Measurements from ENCODE around the gene JOSD1. TPM values are rescaled to one million over a fixed set of nuclear protein-coding genes. Genes with fewer than 3 reads are reported as not detected.

The JOSD1 gene
- total RNA-seq, 2 donors from 2014 or later = 70.0 to 79.0 TPM

GRCh38 chr22:38724926-38725571 lies 24.3 kb upstream of the JOSD1 start:
- no peaks in the 10 kb centered on the region for H3K9me3 Mint-ChIP-seq
- ATAC-seq (peak; percentile 24 to 50), DNase-seq (ENCODE audit: low spot score in 2 of 2) (peak in 1 of 2 donors; percentile 38)
- peaks cover 17 to 20% of the 10 kb centered on the region in 2 donors for H3K36me3 Mint-ChIP-seq
- peak overlapping the region; percentile 1 to 84 for H3K27ac Mint-ChIP-seq

GRCh38 chr22:38724176-38724575 lies 23.4 kb upstream of the JOSD1 start:
- DNase-seq (ENCODE audit: low spot score in 2 of 2) (no peak), ATAC-seq (no peak)
- Mint-ChIP-seq H3K27ac (peak overlapping the region in 1 of 2 donors; percentile 55), H3K36me3 (peaks cover 17 to 19% of the 10 kb centered on the region in 2 donors), H3K9me3 (no peaks in the 10 kb centered on the region)

GRCh38 chr22:38721551-38721950 lies 20.8 kb upstream of the JOSD1 start:
- ATAC-seq (no peak), DNase-seq (ENCODE audit: low spot score in 2 of 2) (no peak)
- Mint-ChIP-seq H3K36me3 (peaks cover 17 to 25% of the 10 kb centered on the region in 2 donors), H3K9me3 (no peaks in the 10 kb centered on the region), H3K27ac (peak overlapping the region in 1 of 2 donors; percentile 55)

GRCh38 chr22:38720350-38720749 lies 19.6 kb upstream of the JOSD1 start:
- no peak for ATAC-seq
- H3K36me3 Mint-ChIP-seq = peaks cover 14 to 25% of the 10 kb centered on the region in 2 donors

GRCh38 chr22:38719196-38719595 lies 18.5 kb upstream of the JOSD1 start:
- H3K27ac Mint-ChIP-seq = no peak overlapping the region
- no peak for DNase-seq (ENCODE audit: low spot score in 2 of 2)
- no peaks in the 10 kb centered on the region for H3K9me3 Mint-ChIP-seq
- ATAC-seq = no peak
- peaks cover 8 to 18% of the 10 kb centered on the region in 2 donors for H3K36me3 Mint-ChIP-seq

More at GRCh38 chr22:38720350-38720749, 19.6 kb upstream of the JOSD1 start:
- DNase-seq (ENCODE audit: low spot score in 2 of 2) = no peak
- no peaks in the 10 kb centered on the region for H3K9me3 Mint-ChIP-seq
- H3K27ac Mint-ChIP-seq = no peak overlapping the region

GRCh38 chr22:38718414-38718813 lies 17.7 kb upstream of the JOSD1 start:
- H3K36me3 Mint-ChIP-seq = peaks cover 6 to 15% of the 10 kb centered on the region in 2 donors
- DNase-seq (ENCODE audit: low spot score in 2 of 2) (no peak), ATAC-seq (peak in 1 of 2 donors; percentile 69)
- peak overlapping the region in 1 of 2 donors; percentile 32 for H3K27ac Mint-ChIP-seq
- no peaks in the 10 kb centered on the region for H3K9me3 Mint-ChIP-seq

- DNase-seq (ENCODE audit: low spot score in 2 of 2) (no peak), ATAC-seq (no peak)
- H3K9me3 Mint-ChIP-seq = no peaks in the 10 kb centered on the region
- peak overlapping the region; percentile 75 to 90 for H3K27ac Mint-ChIP-seq
- peaks cover 6 to 15% of the 10 kb centered on the region in 2 donors for H3K36me3 Mint-ChIP-seq
Measured at GRCh38 chr22:38717244-38717643, 16.5 kb upstream of the JOSD1 start.

GRCh38 chr22:38716826-38717225 lies 16.1 kb upstream of the JOSD1 start:
- Mint-ChIP-seq H3K9me3 (no peaks in the 10 kb centered on the region), H3K36me3 (peaks cover 6 to 15% of the 10 kb centered on the region in 2 donors), H3K27ac (peak overlapping the region in 1 of 2 donors; percentile 75)
- DNase-seq (ENCODE audit: low spot score in 2 of 2) (no peak), ATAC-seq (no peak)

- Mint-ChIP-seq H3K9me3 (no peaks in the 10 kb centered on the region), H3K36me3 (peaks cover under 1 to 12% of the 10 kb centered on the region in 2 donors), H3K27ac (peak overlapping the region; percentile 39 to 75)
- no peak for ATAC-seq
- no peak for DNase-seq (ENCODE audit: low spot score in 2 of 2)
Measured at GRCh38 chr22:38716271-38716670, 15.5 kb upstream of the JOSD1 start.

GRCh38 chr22:38715852-38716251 lies 15.1 kb upstream of the JOSD1 start:
- Mint-ChIP-seq H3K9me3 (no peaks in the 10 kb centered on the region), H3K27ac (peak overlapping the region; percentile 75 to 81), H3K36me3 (peaks cover 0 to 16% of the 10 kb centered on the region in 2 donors)
- no peak for DNase-seq (ENCODE audit: low spot score in 2 of 2)
- ATAC-seq = no peak

- DNase-seq (ENCODE audit: low spot score in 2 of 2) = no peak
- ATAC-seq = no peak
- Mint-ChIP-seq H3K36me3 (peaks cover 0 to 22% of the 10 kb centered on the region in 2 donors), H3K9me3 (no peaks in the 10 kb centered on the region), H3K27ac (peak overlapping the region; percentile 38 to 75)
Measured at GRCh38 chr22:38715176-38715764, 14.5 kb upstream of the JOSD1 start.

GRCh38 chr22:38713921-38714320 lies 13.2 kb upstream of the JOSD1 start:
- Mint-ChIP-seq H3K27ac (peak overlapping the region; percentile 25 to 57), H3K9me3 (no peaks in the 10 kb centered on the region), H3K36me3 (peaks cover 0 to 28% of the 10 kb centered on the region in 2 donors)
- ATAC-seq (no peak), DNase-seq (ENCODE audit: low spot score in 2 of 2) (no peak)

- ATAC-seq = no peak
- H3K27ac Mint-ChIP-seq = peak overlapping the region; percentile 57 to 85
- peaks cover 10 to 37% of the 10 kb centered on the region in 2 donors for H3K36me3 Mint-ChIP-seq
- DNase-seq (ENCODE audit: low spot score in 2 of 2) = no peak
- no peaks in the 10 kb centered on the region for H3K9me3 Mint-ChIP-seq
Measured at GRCh38 chr22:38712486-38713207, 11.9 kb upstream of the JOSD1 start.

GRCh38 chr22:38710866-38711265 lies 10.1 kb upstream of the JOSD1 start:
- no peak for DNase-seq (ENCODE audit: low spot score in 2 of 2)
- ATAC-seq = no peak
- H3K36me3 Mint-ChIP-seq = peaks cover 23 to 41% of the 10 kb centered on the region in 2 donors
- no peaks in the 10 kb centered on the region for H3K9me3 Mint-ChIP-seq
- H3K27ac Mint-ChIP-seq = no peak overlapping the region

- ATAC-seq (no peak), DNase-seq (ENCODE audit: low spot score in 2 of 2) (no peak)
- H3K27ac Mint-ChIP-seq = no peak overlapping the region
- no peaks in the 10 kb centered on the region for H3K9me3 Mint-ChIP-seq
- peaks cover 23 to 41% of the 10 kb centered on the region in 2 donors for H3K36me3 Mint-ChIP-seq
Measured at GRCh38 chr22:38710351-38710750, 9.6 kb upstream of the JOSD1 start.

GRCh38 chr22:38709306-38709705 lies 8.6 kb upstream of the JOSD1 start:
- no peak overlapping the region for H3K27ac Mint-ChIP-seq
- ATAC-seq (no peak), DNase-seq (ENCODE audit: low spot score in 2 of 2) (no peak)
- H3K9me3 Mint-ChIP-seq = no peaks in the 10 kb centered on the region
- peaks cover 23 to 41% of the 10 kb centered on the region in 2 donors for H3K36me3 Mint-ChIP-seq

GRCh38 chr22:38707984-38708383 lies 7.2 kb upstream of the JOSD1 start:
- ATAC-seq (no peak), DNase-seq (ENCODE audit: low spot score in 2 of 2) (no peak)
- peak overlapping the region in 1 of 2 donors; percentile 93 for H3K27ac Mint-ChIP-seq
- no peaks in the 10 kb centered on the region for H3K9me3 Mint-ChIP-seq
- H3K36me3 Mint-ChIP-seq = peaks cover 23 to 41% of the 10 kb centered on the region in 2 donors

Data from activated naive CD4-positive, alpha-beta T cell treated with anti-CD3 and anti-CD28 coated beads, Interleukin-2, amount 50 U/mL, for 72 hours (primary cell).